ENCODE measurements around the gene AAK1.

DNA sequence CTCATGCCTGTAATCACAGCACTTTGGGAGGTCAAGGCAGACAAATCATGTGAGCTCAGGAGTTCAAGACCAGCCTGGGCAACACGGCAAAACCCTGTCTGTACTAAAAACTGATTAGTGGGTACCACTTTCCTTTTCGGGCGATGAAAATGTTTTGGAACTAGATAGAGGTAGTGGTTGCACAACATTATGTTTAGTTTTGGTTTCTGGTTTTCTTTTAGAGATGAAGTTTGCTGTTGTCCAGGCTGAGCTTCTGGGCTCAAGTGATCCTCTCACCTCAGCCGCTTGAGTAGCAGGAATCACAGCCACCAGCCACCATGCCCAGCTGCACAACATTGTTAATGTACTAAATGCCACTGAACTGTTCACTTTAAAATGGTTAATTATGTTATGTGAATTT, 27.6 kb downstream of the AAK1 start:
- TF ChIP-seq PHF20 (CRISPR knock-in tag; IDR thresholded peaks at IDR 0.05): no peak
- TF ChIP-seq SRSF1 (optimal IDR thresholded peaks at IDR 0.05; ENCODE audit: low read depth, low read length): no peak
- no peak for TF ChIP-seq ZSCAN29 (CRISPR knock-in tag; conservative IDR thresholded peaks at IDR 0.05)
- no peak for TF ChIP-seq CEBPB (IDR thresholded peaks at IDR 0.05; ENCODE audit: borderline replicate concordance, low read depth, low read length)
- TF ChIP-seq, protein P1, sequence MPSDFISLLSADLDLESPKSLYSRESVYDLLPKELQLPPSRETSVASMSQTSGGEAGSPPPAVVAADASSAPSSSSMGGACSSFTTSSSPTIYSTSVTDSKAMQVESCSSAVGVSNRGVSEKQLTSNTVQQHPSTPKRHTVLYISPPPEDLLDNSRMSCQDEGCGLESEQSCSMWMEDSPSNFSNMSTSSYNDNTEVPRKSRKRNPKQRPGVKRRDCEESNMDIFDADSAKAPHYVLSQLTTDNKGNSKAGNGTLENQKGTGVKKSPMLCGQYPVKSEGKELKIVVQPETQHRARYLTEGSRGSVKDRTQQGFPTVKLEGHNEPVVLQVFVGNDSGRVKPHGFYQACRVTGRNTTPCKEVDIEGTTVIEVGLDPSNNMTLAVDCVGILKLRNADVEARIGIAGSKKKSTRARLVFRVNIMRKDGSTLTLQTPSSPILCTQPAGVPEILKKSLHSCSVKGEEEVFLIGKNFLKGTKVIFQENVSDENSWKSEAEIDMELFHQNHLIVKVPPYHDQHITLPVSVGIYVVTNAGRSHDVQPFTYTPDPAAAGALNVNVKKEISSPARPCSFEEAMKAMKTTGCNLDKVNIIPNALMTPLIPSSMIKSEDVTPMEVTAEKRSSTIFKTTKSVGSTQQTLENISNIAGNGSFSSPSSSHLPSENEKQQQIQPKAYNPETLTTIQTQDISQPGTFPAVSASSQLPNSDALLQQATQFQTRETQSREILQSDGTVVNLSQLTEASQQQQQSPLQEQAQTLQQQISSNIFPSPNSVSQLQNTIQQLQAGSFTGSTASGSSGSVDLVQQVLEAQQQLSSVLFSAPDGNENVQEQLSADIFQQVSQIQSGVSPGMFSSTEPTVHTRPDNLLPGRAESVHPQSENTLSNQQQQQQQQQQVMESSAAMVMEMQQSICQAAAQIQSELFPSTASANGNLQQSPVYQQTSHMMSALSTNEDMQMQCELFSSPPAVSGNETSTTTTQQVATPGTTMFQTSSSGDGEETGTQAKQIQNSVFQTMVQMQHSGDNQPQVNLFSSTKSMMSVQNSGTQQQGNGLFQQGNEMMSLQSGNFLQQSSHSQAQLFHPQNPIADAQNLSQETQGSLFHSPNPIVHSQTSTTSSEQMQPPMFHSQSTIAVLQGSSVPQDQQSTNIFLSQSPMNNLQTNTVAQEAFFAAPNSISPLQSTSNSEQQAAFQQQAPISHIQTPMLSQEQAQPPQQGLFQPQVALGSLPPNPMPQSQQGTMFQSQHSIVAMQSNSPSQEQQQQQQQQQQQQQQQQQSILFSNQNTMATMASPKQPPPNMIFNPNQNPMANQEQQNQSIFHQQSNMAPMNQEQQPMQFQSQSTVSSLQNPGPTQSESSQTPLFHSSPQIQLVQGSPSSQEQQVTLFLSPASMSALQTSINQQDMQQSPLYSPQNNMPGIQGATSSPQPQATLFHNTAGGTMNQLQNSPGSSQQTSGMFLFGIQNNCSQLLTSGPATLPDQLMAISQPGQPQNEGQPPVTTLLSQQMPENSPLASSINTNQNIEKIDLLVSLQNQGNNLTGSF (CRISPR knock-in tag; IDR thresholded peaks at IDR 0.05): no peak
- TF ChIP-seq, protein P2, sequence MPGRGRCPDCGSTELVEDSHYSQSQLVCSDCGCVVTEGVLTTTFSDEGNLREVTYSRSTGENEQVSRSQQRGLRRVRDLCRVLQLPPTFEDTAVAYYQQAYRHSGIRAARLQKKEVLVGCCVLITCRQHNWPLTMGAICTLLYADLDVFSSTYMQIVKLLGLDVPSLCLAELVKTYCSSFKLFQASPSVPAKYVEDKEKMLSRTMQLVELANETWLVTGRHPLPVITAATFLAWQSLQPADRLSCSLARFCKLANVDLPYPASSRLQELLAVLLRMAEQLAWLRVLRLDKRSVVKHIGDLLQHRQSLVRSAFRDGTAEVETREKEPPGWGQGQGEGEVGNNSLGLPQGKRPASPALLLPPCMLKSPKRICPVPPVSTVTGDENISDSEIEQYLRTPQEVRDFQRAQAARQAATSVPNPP (CRISPR knock-in tag; IDR thresholded peaks at IDR 0.05): no peak
- TF ChIP-seq POLR2A (IDR thresholded peaks at IDR 0.05; ENCODE audit: insufficient read depth in 1 of 2, low read depth in 2 of 2, low read length in 2 of 2): no peak
- TF ChIP-seq, protein P3, sequence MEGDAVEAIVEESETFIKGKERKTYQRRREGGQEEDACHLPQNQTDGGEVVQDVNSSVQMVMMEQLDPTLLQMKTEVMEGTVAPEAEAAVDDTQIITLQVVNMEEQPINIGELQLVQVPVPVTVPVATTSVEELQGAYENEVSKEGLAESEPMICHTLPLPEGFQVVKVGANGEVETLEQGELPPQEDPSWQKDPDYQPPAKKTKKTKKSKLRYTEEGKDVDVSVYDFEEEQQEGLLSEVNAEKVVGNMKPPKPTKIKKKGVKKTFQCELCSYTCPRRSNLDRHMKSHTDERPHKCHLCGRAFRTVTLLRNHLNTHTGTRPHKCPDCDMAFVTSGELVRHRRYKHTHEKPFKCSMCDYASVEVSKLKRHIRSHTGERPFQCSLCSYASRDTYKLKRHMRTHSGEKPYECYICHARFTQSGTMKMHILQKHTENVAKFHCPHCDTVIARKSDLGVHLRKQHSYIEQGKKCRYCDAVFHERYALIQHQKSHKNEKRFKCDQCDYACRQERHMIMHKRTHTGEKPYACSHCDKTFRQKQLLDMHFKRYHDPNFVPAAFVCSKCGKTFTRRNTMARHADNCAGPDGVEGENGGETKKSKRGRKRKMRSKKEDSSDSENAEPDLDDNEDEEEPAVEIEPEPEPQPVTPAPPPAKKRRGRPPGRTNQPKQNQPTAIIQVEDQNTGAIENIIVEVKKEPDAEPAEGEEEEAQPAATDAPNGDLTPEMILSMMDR (CRISPR knock-in tag; IDR thresholded peaks at IDR 0.05): no peak
- TF ChIP-seq, protein P4, sequence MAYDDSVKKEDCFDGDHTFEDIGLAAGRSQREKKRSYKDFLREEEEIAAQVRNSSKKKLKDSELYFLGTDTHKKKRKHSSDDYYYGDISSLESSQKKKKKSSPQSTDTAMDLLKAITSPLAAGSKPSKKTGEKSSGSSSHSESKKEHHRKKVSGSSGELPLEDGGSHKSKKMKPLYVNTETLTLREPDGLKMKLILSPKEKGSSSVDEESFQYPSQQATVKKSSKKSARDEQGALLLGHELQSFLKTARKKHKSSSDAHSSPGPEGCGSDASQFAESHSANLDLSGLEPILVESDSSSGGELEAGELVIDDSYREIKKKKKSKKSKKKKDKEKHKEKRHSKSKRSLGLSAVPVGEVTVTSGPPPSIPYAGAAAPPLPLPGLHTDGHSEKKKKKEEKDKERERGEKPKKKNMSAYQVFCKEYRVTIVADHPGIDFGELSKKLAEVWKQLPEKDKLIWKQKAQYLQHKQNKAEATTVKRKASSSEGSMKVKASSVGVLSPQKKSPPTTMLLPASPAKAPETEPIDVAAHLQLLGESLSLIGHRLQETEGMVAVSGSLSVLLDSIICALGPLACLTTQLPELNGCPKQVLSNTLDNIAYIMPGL (CRISPR knock-in tag; IDR thresholded peaks at IDR 0.05; ENCODE audit: borderline replicate concordance in 1 of 2, low read depth in 1 of 2): no peak
- TF ChIP-seq, protein P5, sequence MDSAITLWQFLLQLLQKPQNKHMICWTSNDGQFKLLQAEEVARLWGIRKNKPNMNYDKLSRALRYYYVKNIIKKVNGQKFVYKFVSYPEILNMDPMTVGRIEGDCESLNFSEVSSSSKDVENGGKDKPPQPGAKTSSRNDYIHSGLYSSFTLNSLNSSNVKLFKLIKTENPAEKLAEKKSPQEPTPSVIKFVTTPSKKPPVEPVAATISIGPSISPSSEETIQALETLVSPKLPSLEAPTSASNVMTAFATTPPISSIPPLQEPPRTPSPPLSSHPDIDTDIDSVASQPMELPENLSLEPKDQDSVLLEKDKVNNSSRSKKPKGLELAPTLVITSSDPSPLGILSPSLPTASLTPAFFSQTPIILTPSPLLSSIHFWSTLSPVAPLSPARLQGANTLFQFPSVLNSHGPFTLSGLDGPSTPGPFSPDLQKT (CRISPR knock-in tag; IDR thresholded peaks at IDR 0.05; ENCODE audit: borderline replicate concordance): no peak
